Measurements from ENCODE around the gene JARID2.

Gene JARID2

GRCh38 chr6:15493437-15494168, 247.7 kb downstream of the JARID2 start:
- DNase-seq (ENCODE audit: low read depth) = no peak

GRCh38 chr6:15495375-15495901, 249.6 kb downstream of the JARID2 start:
- DNase-seq (ENCODE audit: low read depth) = no peak

GRCh38 chr6:15496345-15497131, 250.7 kb downstream of the JARID2 start:
- DNase-seq (ENCODE audit: low read depth) = no peak

- no peak for DNase-seq (ENCODE audit: low read depth)
Observed at GRCh38 chr6:15498640-15499039, 252.8 kb downstream of the JARID2 start.

- no peak for DNase-seq (ENCODE audit: low read depth)
Observed at GRCh38 chr6:15499125-15499524, 253.3 kb downstream of the JARID2 start.

- no peak for DNase-seq (ENCODE audit: low read depth)
Observed at GRCh38 chr6:15499591-15499990, 253.7 kb downstream of the JARID2 start.

GRCh38 chr6:15500078-15500740, 254.3 kb downstream of the JARID2 start:
- no peak for DNase-seq (ENCODE audit: low read depth)

GRCh38 chr6:15500901-15501825, 255.3 kb downstream of the JARID2 start:
- DNase-seq (ENCODE audit: low read depth) = no peak

GRCh38 chr6:15501826-15502445, 256.1 kb downstream of the JARID2 start:
- DNase-seq (ENCODE audit: low read depth) = no peak

- DNase-seq (ENCODE audit: low read depth) = no peak
Observed at GRCh38 chr6:15502446-15503345, 256.8 kb downstream of the JARID2 start.

- no peak for DNase-seq (ENCODE audit: low read depth)
Observed at GRCh38 chr6:15503346-15503680, 257.4 kb downstream of the JARID2 start.

GRCh38 chr6:15504040-15504495, 258.2 kb downstream of the JARID2 start:
- DNase-seq (ENCODE audit: low read depth) = no peak

GRCh38 chr6:15504581-15505350, 258.9 kb downstream of the JARID2 start:
- DNase-seq (ENCODE audit: low read depth) = no peak

- DNase-seq (ENCODE audit: low read depth) = no peak
Observed at GRCh38 chr6:15505463-15505918, 259.6 kb downstream of the JARID2 start.

- DNase-seq (ENCODE audit: low read depth) = no peak
Observed at GRCh38 chr6:15506066-15506465, 260.2 kb downstream of the JARID2 start.

GRCh38 chr6:15507221-15507620, 261.4 kb downstream of the JARID2 start:
- no peak for DNase-seq (ENCODE audit: low read depth)

GRCh38 chr6:15507746-15508145, 261.9 kb downstream of the JARID2 start:
- no peak for DNase-seq (ENCODE audit: low read depth)

GRCh38 chr6:15508441-15508871, 262.6 kb downstream of the JARID2 start:
- DNase-seq (ENCODE audit: low read depth) = no peak

GRCh38 chr6:15508931-15509330, 263.1 kb downstream of the JARID2 start:
- DNase-seq (ENCODE audit: low read depth) = no peak
